HEK293 (cell line): ENCODE data around the gene RILPL2.
A peak's percentile ranks its signal among the peaks of the same experiment; 100 is the strongest.

Experiments used
- CTCF ChIA-PET: fragments of 350-600 bp; formaldehyde crosslinking; extraction: SDS; loops from one replicate; lab custom pipeline; 2021; ENCODE audit warnings: antibody characterized with exemption; lab: Yijun Ruan, JAX
- POLR2A ChIA-PET: fragments of 300-600 bp; formaldehyde crosslinking; extraction: SDS; loops from one replicate; lab custom pipeline; 2020; ENCODE audit warnings: antibody characterized with exemption, inconsistent platforms; lab: Yijun Ruan, JAX
- H3K27ac ChIP-seq: fragments of 200-500 bp; sonication (Bioruptor generic); 2 replicates; pipeline ENCODE4 v1.5.1; 2014; ENCODE audit warnings: low read depth, low read length, control low read depth, inconsistent platforms; ENCODE audit errors: extremely low read depth
- H3K36me3 ChIP-seq, 2 experiments: fragments of 200-500 bp in 1 of 2; sonication (Bioruptor generic) in 1 of 2; 1 replicate in 1 of 2; 2 replicates in 1 of 2; pipeline ENCODE4 v1.5.1; 2014 to 2017; ENCODE audit warnings: inconsistent platforms in 2 of 2, low read length in 2 of 2; ENCODE audit not compliant: control insufficient read depth in 2 of 2, insufficient read depth in 1 of 2
- H3K4me1 ChIP-seq: fragments of 200-500 bp; sonication (Bioruptor generic); 2 replicates; pipeline ENCODE4 v1.5.1; 2014; ENCODE audit warnings: mild to moderate bottlenecking, low read length, inconsistent platforms; ENCODE audit not compliant: control insufficient read depth, insufficient read depth
- H3K4me3 ChIP-seq: 2 replicates; pipeline ENCODE4 v1.5.1; 2011; ENCODE audit warnings: low read depth, mild to moderate bottlenecking, control low read depth, low read length, moderate library complexity
- H3K9me3 ChIP-seq: fragments of 200-500 bp; sonication (Bioruptor generic); 2 replicates; pipeline ENCODE4 v1.5.1; 2014; ENCODE audit warnings: low read depth, low read length, inconsistent platforms; ENCODE audit not compliant: control insufficient read depth, insufficient read depth
- AEBP2 ChIP-seq: fragments of 450-650 bp; formaldehyde crosslinking; IDR thresholded peaks from 2 replicates; pipeline ENCODE4 v1.5.1; 2016; ENCODE audit warnings: missing biosample characterization, missing genetic modification characterization, borderline replicate concordance
- BCL11A ChIP-seq: fragments of 450-650 bp; formaldehyde crosslinking; IDR thresholded peaks from 2 replicates; pipeline ENCODE4 v1.5.1; 2016; ENCODE audit warnings: low read depth, missing biosample characterization, missing genetic modification characterization
- EGR2 ChIP-seq: fragments of 450-650 bp; formaldehyde crosslinking; IDR thresholded peaks from 2 replicates; pipeline ENCODE4 v1.5.1; 2016; ENCODE audit warnings: low read depth, missing biosample characterization, missing genetic modification characterization
- MEIS1 ChIP-seq: sonication (generic); formaldehyde crosslinking; IDR thresholded peaks from 2 replicates; pipeline ENCODE4 v1.8.1; 2022; ENCODE audit warnings: missing genetic modification reagents, mild to moderate bottlenecking, borderline replicate concordance
- PRDM10 ChIP-seq: fragments of 450-650 bp; formaldehyde crosslinking; IDR thresholded peaks from 2 replicates; pipeline ENCODE4 v1.5.1; 2016; ENCODE audit warnings: missing biosample characterization, missing genetic modification characterization
- SCRT1 ChIP-seq: fragments of 450-650 bp; formaldehyde crosslinking; IDR thresholded peaks from 2 replicates; pipeline ENCODE4 v1.5.1; 2016; ENCODE audit warnings: missing biosample characterization, missing genetic modification characterization, borderline replicate concordance
- TSHZ1 ChIP-seq: fragments of 450-650 bp; formaldehyde crosslinking; IDR thresholded peaks from 2 replicates; pipeline ENCODE4 v1.5.1; 2016; ENCODE audit warnings: missing biosample characterization, missing genetic modification characterization, borderline replicate concordance
- YY1 ChIP-seq: fragments of 450-650 bp; formaldehyde crosslinking; IDR thresholded peaks from 2 replicates; pipeline ENCODE4 v1.5.1; 2018; ENCODE audit warnings: missing biosample characterization, missing genetic modification characterization
- ZBTB17 ChIP-seq: fragments of 450-650 bp; formaldehyde crosslinking; IDR thresholded peaks from 2 replicates; pipeline ENCODE4 v1.5.1; 2016; ENCODE audit warnings: missing biosample characterization, missing genetic modification characterization
- ZBTB20 ChIP-seq: fragments of 450-650 bp; formaldehyde crosslinking; IDR thresholded peaks from 2 replicates; pipeline ENCODE4 v1.5.1; 2016; ENCODE audit warnings: missing biosample characterization, missing genetic modification characterization
- ZIC2 ChIP-seq: fragments of 450-650 bp; formaldehyde crosslinking; IDR thresholded peaks from 2 replicates; pipeline ENCODE4 v1.5.1; 2016; ENCODE audit warnings: missing biosample characterization, missing genetic modification characterization
- ZNF140 ChIP-seq: fragments of 450-650 bp; formaldehyde crosslinking; IDR thresholded peaks from 2 replicates; pipeline ENCODE4 v1.5.1; 2016; ENCODE audit warnings: missing biosample characterization, missing genetic modification characterization
- ZNF157 ChIP-seq: fragments of 450-650 bp; formaldehyde crosslinking; IDR thresholded peaks from 2 replicates; pipeline ENCODE4 v1.5.1; 2016; ENCODE audit warnings: missing biosample characterization, missing genetic modification characterization
- ZNF19 ChIP-seq: fragments of 450-650 bp; formaldehyde crosslinking; IDR thresholded peaks from 2 replicates; pipeline ENCODE4; 2016; ENCODE audit warnings: missing biosample characterization, missing genetic modification characterization, low read depth
- ZNF354C ChIP-seq: fragments of 450-650 bp; formaldehyde crosslinking; IDR thresholded peaks from 2 replicates; pipeline ENCODE4 v1.5.1; 2016; ENCODE audit warnings: missing biosample characterization, missing genetic modification characterization, low read depth, borderline replicate concordance
- ZNF391 ChIP-seq: fragments of 450-650 bp; formaldehyde crosslinking; IDR thresholded peaks from 2 replicates; pipeline ENCODE4 v1.5.1; 2016; ENCODE audit warnings: low read depth, missing biosample characterization, missing genetic modification characterization, borderline replicate concordance
- ZNF404 ChIP-seq: fragments of 450-650 bp; formaldehyde crosslinking; IDR thresholded peaks from 2 replicates; pipeline ENCODE4 v1.5.1; 2017; ENCODE audit warnings: missing biosample characterization, missing genetic modification characterization
- ZNF48 ChIP-seq: fragments of 450-650 bp; formaldehyde crosslinking; IDR thresholded peaks from 2 replicates; pipeline ENCODE4 v1.5.1; 2016; ENCODE audit warnings: missing biosample characterization, missing genetic modification characterization
- ZNF624 ChIP-seq: fragments of 450-650 bp; formaldehyde crosslinking; IDR thresholded peaks from 2 replicates; pipeline ENCODE4 v1.5.1; 2017; ENCODE audit warnings: missing biosample characterization, missing genetic modification characterization
- ZNF654 ChIP-seq: fragments of 450-650 bp; formaldehyde crosslinking; IDR thresholded peaks from 2 replicates; pipeline ENCODE4 v1.5.1; 2016; ENCODE audit warnings: low read depth, missing biosample characterization, missing genetic modification characterization
- ZNF701 ChIP-seq: fragments of 450-650 bp; formaldehyde crosslinking; IDR thresholded peaks from 2 replicates; pipeline ENCODE4 v1.5.1; 2016; ENCODE audit warnings: missing biosample characterization, missing genetic modification characterization
- ZNF707 ChIP-seq: fragments of 450-650 bp; formaldehyde crosslinking; IDR thresholded peaks from 2 replicates; pipeline ENCODE4 v1.5.1; 2016; ENCODE audit warnings: missing biosample characterization, missing genetic modification characterization
- ZNF768 ChIP-seq: fragments of 450-650 bp; formaldehyde crosslinking; IDR thresholded peaks from 2 replicates; pipeline ENCODE4 v1.5.1; 2018; ENCODE audit warnings: missing biosample characterization, mild to moderate bottlenecking, missing genetic modification characterization
- TF ChIP-seq, protein P1 (sequence below): fragments of 450-650 bp; formaldehyde crosslinking; IDR thresholded peaks from 2 replicates; pipeline ENCODE4 v1.5.1; 2016; ENCODE audit warnings: missing biosample characterization, missing genetic modification characterization

RILPL2 gene, protein sequence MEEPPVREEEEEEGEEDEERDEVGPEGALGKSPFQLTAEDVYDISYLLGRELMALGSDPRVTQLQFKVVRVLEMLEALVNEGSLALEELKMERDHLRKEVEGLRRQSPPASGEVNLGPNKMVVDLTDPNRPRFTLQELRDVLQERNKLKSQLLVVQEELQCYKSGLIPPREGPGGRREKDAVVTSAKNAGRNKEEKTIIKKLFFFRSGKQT

DNA sequence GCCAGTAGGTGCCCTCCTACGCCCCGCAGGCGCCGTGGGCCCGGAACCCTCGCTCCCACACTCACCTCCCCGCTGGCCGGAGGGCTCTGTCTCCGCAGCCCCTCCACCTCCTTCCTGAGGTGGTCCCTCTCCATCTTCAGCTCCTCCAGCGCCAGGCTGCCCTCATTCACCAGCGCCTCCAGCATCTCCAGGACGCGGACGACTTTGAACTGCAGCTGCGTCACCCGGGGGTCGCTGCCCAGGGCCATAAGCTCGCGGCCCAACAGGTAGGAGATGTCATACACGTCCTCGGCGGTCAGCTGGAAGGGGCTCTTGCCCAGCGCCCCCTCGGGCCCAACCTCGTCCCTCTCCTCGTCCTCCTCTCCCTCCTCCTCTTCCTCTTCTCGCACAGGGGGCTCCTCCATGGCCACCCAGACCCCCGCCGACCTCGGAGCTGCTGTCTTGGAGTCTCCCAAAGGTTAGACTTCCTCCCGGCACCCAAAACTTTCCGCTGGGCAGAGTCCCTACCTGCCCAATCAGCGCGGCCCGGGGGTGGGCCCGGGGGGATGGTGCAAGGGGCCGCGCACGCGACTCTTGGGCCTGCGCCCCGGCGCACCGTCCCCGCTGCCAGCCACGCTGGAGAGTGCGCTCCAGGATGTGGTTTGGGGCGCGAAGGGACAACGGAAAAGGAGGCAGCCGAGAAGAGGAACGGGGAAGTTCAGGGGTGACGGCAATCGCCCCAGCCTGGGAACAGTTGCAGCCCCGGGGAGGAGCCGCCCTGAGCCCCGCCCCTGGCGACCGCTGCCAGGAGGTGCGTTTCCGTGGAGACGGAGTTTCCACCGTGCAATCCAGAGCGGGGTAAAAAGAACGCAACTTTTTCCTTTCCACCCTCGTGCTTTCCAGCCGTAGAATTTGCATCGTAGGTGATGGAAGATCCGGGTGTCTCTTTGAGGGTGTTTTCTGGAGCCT, at the start of gene RILPL2:
RILPL2 (minus strand) TSS at position 668 of the 948 bp plus-strand sequence; CDS start at position 404, 264 bp downstream.
- CTCF ChIA-PET, result interaction anchor here (0.7 kb wide), 1 partner anchor 176 kb away, joined by 5 read pairs; no protein-coding TSS in a partner anchor
- TF ChIP-seq ZNF19 (tag by site-specific recombination) (no peak), ZNF654 (tag by site-specific recombination) (no peak), ZNF157 (tag by site-specific recombination) (no peak), ZNF391 (tag by site-specific recombination) (no peak), ZNF624 (tag by site-specific recombination) (no peak), ZNF404 (no peak), MEIS1 (CRISPR knock-in tag) (no peak), ZIC2 (tag by site-specific recombination) (peak; percentile 37; the same call in 1 of the 2 replicates), EGR2 (tag by site-specific recombination) (peak; percentile 53; the same call in 1 of the 2 replicates), ZBTB17 (peak; percentile 92), ZNF701 (tag by site-specific recombination) (no peak), ZNF354C (tag by site-specific recombination) (no peak), PRDM10 (tag by site-specific recombination) (peak; percentile 69; the same call in 1 of the 2 replicates), YY1 (tag by site-specific recombination) (no peak), ZNF707 (tag by site-specific recombination) (no peak), ZNF140 (no peak), AEBP2 (tag by site-specific recombination) (no peak), SCRT1 (tag by site-specific recombination) (peak; percentile 90), ZBTB20 (tag by site-specific recombination) (peak; percentile 92), TSHZ1 (no peak), BCL11A (tag by site-specific recombination) (no peak), ZNF768 (tag by site-specific recombination) (no peak), ZNF48 (tag by site-specific recombination) (no peak)
- TF ChIP-seq, protein P1, sequence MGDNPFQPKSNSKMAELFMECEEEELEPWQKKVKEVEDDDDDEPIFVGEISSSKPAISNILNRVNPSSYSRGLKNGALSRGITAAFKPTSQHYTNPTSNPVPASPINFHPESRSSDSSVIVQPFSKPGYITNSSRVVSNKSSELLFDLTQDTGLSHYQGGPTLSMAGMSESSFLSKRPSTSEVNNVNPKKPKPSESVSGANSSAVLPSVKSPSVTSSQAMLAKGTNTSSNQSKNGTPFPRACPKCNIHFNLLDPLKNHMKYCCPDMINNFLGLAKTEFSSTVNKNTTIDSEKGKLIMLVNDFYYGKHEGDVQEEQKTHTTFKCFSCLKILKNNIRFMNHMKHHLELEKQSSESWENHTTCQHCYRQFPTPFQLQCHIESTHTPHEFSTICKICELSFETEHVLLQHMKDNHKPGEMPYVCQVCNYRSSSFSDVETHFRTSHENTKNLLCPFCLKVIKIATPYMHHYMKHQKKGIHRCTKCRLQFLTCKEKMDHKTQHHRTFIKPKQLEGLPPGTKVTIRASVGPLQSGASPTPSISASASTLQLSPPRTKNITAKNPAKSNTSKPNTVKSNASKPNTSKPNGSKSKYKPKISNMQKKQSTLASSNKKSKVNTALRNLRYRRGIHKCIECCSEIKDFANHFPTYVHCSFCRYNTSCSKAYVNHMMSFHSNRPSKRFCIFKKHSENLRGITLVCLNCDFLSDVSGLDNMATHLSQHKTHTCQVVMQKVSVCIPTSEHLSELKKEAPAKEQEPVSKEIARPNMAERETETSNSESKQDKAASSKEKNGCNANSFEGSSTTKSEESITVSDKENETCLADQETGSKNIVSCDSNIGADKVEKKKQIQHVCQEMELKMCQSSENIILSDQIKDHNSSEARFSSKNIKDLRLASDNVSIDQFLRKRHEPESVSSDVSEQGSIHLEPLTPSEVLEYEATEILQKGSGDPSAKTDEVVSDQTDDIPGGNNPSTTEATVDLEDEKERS, result no peak

More for the DNA sequence above, at the start of gene RILPL2:
- H3K4me3 ChIP-seq, result peak within 1 kb of the TSS; percentile 77
- POLR2A ChIA-PET, result interaction anchor here (0.9 to 1.2 kb wide), 2 partner anchors 10 to 33 kb away, joined by 3 read pairs; no protein-coding TSS in a partner anchor
- no peak within 1 kb of the TSS; the same call in 1 of the 2 replicates for H3K27ac ChIP-seq
- no peaks in the 10 kb centered on the region for H3K36me3 ChIP-seq
- no peaks in the 10 kb centered on the region for H3K9me3 ChIP-seq
- no peaks in the 10 kb centered on the region for H3K4me1 ChIP-seq
